Measurements from ENCODE around the gene EFCAB6. TPM values are rescaled to one million over a fixed set of nuclear protein-coding genes. Genes with fewer than 3 reads are reported as not detected.

EFCAB6 gene
- polyA plus RNA-seq, 2 of the 4 experiments (the other 2 are of a cell fraction), result 0.46 to 1.2 TPM

GRCh38 chr22:43819931-43820640 is 8.0 kb upstream of the EFCAB6 start:
- Histone ChIP-seq H3K27ac (no peak overlapping the region), H3K4me2 (no peak overlapping the region), H3K4me3 (no peak overlapping the region), H3K9me3 (no peaks in the 10 kb centered on the region), H3K4me1 (peaks cover 16% of the 10 kb centered on the region)
- FAIRE-seq (no peak), ATAC-seq (no peak), DNase-seq (ENCODE audit: low read depth in 1 of 2, low spot score in 1 of 2) (no peak)
- no peak for TF ChIP-seq FOSB (CRISPR knock-in tag; IDR thresholded peaks at IDR 0.05)
- TF ChIP-seq, protein P1, sequence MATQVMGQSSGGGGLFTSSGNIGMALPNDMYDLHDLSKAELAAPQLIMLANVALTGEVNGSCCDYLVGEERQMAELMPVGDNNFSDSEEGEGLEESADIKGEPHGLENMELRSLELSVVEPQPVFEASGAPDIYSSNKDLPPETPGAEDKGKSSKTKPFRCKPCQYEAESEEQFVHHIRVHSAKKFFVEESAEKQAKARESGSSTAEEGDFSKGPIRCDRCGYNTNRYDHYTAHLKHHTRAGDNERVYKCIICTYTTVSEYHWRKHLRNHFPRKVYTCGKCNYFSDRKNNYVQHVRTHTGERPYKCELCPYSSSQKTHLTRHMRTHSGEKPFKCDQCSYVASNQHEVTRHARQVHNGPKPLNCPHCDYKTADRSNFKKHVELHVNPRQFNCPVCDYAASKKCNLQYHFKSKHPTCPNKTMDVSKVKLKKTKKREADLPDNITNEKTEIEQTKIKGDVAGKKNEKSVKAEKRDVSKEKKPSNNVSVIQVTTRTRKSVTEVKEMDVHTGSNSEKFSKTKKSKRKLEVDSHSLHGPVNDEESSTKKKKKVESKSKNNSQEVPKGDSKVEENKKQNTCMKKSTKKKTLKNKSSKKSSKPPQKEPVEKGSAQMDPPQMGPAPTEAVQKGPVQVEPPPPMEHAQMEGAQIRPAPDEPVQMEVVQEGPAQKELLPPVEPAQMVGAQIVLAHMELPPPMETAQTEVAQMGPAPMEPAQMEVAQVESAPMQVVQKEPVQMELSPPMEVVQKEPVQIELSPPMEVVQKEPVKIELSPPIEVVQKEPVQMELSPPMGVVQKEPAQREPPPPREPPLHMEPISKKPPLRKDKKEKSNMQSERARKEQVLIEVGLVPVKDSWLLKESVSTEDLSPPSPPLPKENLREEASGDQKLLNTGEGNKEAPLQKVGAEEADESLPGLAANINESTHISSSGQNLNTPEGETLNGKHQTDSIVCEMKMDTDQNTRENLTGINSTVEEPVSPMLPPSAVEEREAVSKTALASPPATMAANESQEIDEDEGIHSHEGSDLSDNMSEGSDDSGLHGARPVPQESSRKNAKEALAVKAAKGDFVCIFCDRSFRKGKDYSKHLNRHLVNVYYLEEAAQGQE (IDR thresholded peaks at IDR 0.05), result no peak
- TF ChIP-seq JUNB (IDR thresholded peaks at IDR 0.05), result no peak
- TF ChIP-seq ZSCAN20 (CRISPR knock-in tag; IDR thresholded peaks at IDR 0.05), result no peak
- no peak for TF ChIP-seq TFCP2L1 (CRISPR knock-in tag; IDR thresholded peaks at IDR 0.05)
- no peak for TF ChIP-seq CBX2 (IDR thresholded peaks at IDR 0.05; ENCODE audit: borderline replicate concordance, low read depth)
- no peak for TF ChIP-seq NPAS2 (CRISPR knock-in tag; IDR thresholded peaks at IDR 0.05; ENCODE audit: borderline replicate concordance)
- TF ChIP-seq RFX5 (IDR thresholded peaks at IDR 0.05), result no peak
- TF ChIP-seq CEBPB (IDR thresholded peaks at IDR 0.05), result no peak
- CTCF ChIA-PET, result interaction anchor here (1.6 kb wide), 1 partner anchor 434 kb away, joined by 3 read pairs; no protein-coding TSS in a partner anchor
- POLR2A ChIA-PET, result no interaction called here
- 77% methylated on average over 11 of the region's 13 CpGs for WGBS (ENCODE audit: missing lambda C conversion rate)

DNA sequence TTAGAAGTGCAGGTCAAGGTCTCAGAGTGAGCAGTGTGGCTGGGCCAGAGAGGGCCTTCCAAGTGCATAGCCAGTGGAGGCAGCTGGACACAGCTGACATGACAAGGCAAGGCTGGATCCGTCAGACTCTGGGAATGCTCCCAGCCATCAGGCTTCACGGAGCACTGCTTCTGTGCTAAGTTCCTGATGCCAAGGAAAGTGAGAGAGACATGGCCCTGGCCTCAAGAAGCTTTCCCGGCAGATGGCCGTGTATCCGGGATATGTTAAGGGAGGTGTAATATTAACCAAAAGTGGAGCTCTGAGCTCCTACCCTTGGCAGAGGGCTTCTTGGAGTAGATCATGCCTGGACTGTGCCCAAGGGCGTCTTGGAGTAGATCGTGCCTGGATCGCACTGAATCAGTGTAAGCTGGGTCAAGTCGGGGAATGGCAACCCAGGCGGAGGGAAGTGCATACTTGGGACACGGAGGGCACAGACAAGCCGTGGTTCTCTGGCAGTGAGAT is 7.4 kb upstream of the EFCAB6 start:
- Histone ChIP-seq H3K9me3 (no peaks in the 10 kb centered on the region), H3K4me3 (no peak overlapping the region), H3K27ac (no peak overlapping the region), H3K4me2 (no peak overlapping the region), H3K4me1 (peaks cover 15% of the 10 kb centered on the region)
- ATAC-seq (no peak), DNase-seq (ENCODE audit: low read depth in 1 of 2, low spot score in 1 of 2) (no peak), FAIRE-seq (no peak)
- TF ChIP-seq, protein P1 (IDR thresholded peaks at IDR 0.05), result no peak
- no peak for TF ChIP-seq MAZ (IDR thresholded peaks at IDR 0.05; ENCODE audit: borderline replicate concordance, low read depth, low read length)
- no peak for TF ChIP-seq POLR2A (IDR thresholded peaks at IDR 0.05; ENCODE audit: low read length)
- TF ChIP-seq ZC3H11A (IDR thresholded peaks at IDR 0.05), result no peak
- no peak for TF ChIP-seq ATOH8 (CRISPR knock-in tag; IDR thresholded peaks at IDR 0.05; ENCODE audit: low read depth)
- TF ChIP-seq KDM5A (IDR thresholded peaks at IDR 0.05), result no peak
- TF ChIP-seq SMC3 (IDR thresholded peaks at IDR 0.05), result no peak
- no peak for TF ChIP-seq EHF (CRISPR knock-in tag; IDR thresholded peaks at IDR 0.05)
- no peak for TF ChIP-seq POLR2AphosphoS2 (conservative IDR thresholded peaks at IDR 0.05; ENCODE audit: low read length)
- TF ChIP-seq SREBF2 (IDR thresholded peaks at IDR 0.05), result no peak
- no peak for TF ChIP-seq USF2 (IDR thresholded peaks at IDR 0.05)
- TF ChIP-seq BHLHE40 (IDR thresholded peaks at IDR 0.05; ENCODE audit: low read depth, low read length), result no peak
- TF ChIP-seq NFE2L2 (conservative IDR thresholded peaks at IDR 0.05; ENCODE audit: low read length), result no peak
- no peak for TF ChIP-seq MAFK (IDR thresholded peaks at IDR 0.05; ENCODE audit: partially characterized antibody)
- TF ChIP-seq ZNF302 (CRISPR knock-in tag; IDR thresholded peaks at IDR 0.05), result no peak
- TF ChIP-seq PHF8 (IDR thresholded peaks at IDR 0.05; ENCODE audit: borderline replicate concordance, low read depth), result no peak
- TF ChIP-seq HES2 (IDR thresholded peaks at IDR 0.05), result no peak
- ChIA-PET CTCF (interaction anchor here (1.6 kb wide), 1 partner anchor 433 kb away, joined by 3 read pairs; no protein-coding TSS in a partner anchor), POLR2A (no interaction called here)
- WGBS (ENCODE audit: missing lambda C conversion rate), result 81% methylated on average over 11 of the region's 12 CpGs
